OCI-LY7 (cell line): Measurements from ENCODE around the gene CFAP73. TPM values are rescaled to one million over a fixed set of nuclear protein-coding genes. Genes with fewer than 3 reads are reported as not detected.

Experiments
- BruUV-seq: library from RNA; stranded (reverse); fragments of 400-500 nt; replicated peaks from 2 replicates; lab custom pipeline; 2021; lab: Mats Ljungman, UMichigan
- CTCF ChIA-PET: fragments of 300-600 bp; sonication (Branson Sonifier 250); formaldehyde crosslinking; loops from one replicate; lab custom pipeline; 2022; ENCODE audit warnings: antibody characterized with exemption; ENCODE audit not compliant: unreplicated experiment; lab: Charles Lee
- POLR2A ChIA-PET: fragments of 300-600 bp; sonication (Branson Sonifier 250); formaldehyde crosslinking; loops from one replicate; lab custom pipeline; 2022; ENCODE audit warnings: antibody characterized with exemption; lab: Charles Lee
- DNase-seq: peaks from one replicate; pipeline ENCODE4 v3.0.0-alpha.2; 2015; ENCODE audit warnings: low spot score
- H2AFZ ChIP-seq: fragments of 200-600 bp; sonication (generic), shearing (Covaris generic); 2 replicates; pipeline ENCODE4 v1.6.1; 2014; ENCODE audit warnings: mild to moderate bottlenecking, antibody characterized with exemption, low read length, moderate library complexity
- H3K27ac ChIP-seq: fragments of 200-600 bp; sonication (generic); 2 replicates; pipeline ENCODE4 v1.5.1; 2014; ENCODE audit warnings: mixed run types, low read depth, mild to moderate bottlenecking, moderate library complexity, low read length, inconsistent platforms; ENCODE audit not compliant: poor library complexity, severe bottlenecking
- H3K36me3 ChIP-seq: fragments of 200-600 bp; sonication (generic); 2 replicates; pipeline ENCODE4 v1.6.1; 2014; ENCODE audit warnings: mild to moderate bottlenecking, antibody characterized with exemption, low read length, moderate library complexity, mixed read lengths; ENCODE audit not compliant: insufficient read depth
- H3K4me1 ChIP-seq: fragments of 200-600 bp; sonication (generic); 2 replicates; pipeline ENCODE4 v1.5.1; 2014; ENCODE audit warnings: mild to moderate bottlenecking, low read length; ENCODE audit not compliant: insufficient read depth, poor library complexity, severe bottlenecking
- H3K4me2 ChIP-seq: fragments of 200-600 bp; sonication (generic); 2 replicates; pipeline ENCODE4 v1.6.1; 2014; ENCODE audit warnings: mild to moderate bottlenecking, low read length
- H3K4me3 ChIP-seq: fragments of 200-600 bp; sonication (generic); 2 replicates; pipeline ENCODE4 v1.5.1; 2014; ENCODE audit warnings: mild to moderate bottlenecking, low read depth, low read length; ENCODE audit not compliant: poor library complexity, severe bottlenecking
- H3K79me2 ChIP-seq: fragments of 200-600 bp; sonication (generic); 2 replicates; pipeline ENCODE4 v1.6.1; 2016; ENCODE audit warnings: low read depth, mild to moderate bottlenecking, low read length, moderate library complexity, mixed read lengths; ENCODE audit not compliant: insufficient read depth
- H3K9me2 ChIP-seq: fragments of 200-600 bp; sonication (generic); 2 replicates; pipeline ENCODE4 v1.6.1; 2016; ENCODE audit warnings: mild to moderate bottlenecking, low read length, mixed read lengths; ENCODE audit not compliant: insufficient read depth
- H3K9me3 ChIP-seq: fragments of 200-600 bp; sonication (generic); 2 replicates; pipeline ENCODE4 v1.6.1; 2014; ENCODE audit warnings: mild to moderate bottlenecking, mixed run types, low read length, mixed read lengths
- H4K20me1 ChIP-seq: fragments of 200-600 bp; sonication (generic); 2 replicates; pipeline ENCODE4 v1.6.1; 2014; ENCODE audit warnings: mild to moderate bottlenecking, antibody characterized with exemption, low read length, moderate library complexity, mixed read lengths; ENCODE audit not compliant: insufficient read depth
- EZH2phosphoT487 ChIP-seq: fragments of 200-600 bp; sonication (generic); IDR thresholded peaks from 2 replicates; pipeline ENCODE4 v1.6.1; 2018; ENCODE audit warnings: low read depth, borderline replicate concordance, mild to moderate bottlenecking, mixed run types, antibody characterized with exemption, low read length, moderate library complexity, mixed read lengths
- intact Hi-C: fragments of 100-400 bp; cut with micrococcal nuclease; formaldehyde crosslinking; loops from one replicate; pipeline ENCODE4 v1.10.0; 2022; ENCODE audit not compliant: unreplicated experiment
- total RNA-seq, 2 experiments: library from RNA; depleted of rRNA in 1 of 2; stranded (reverse); fragments of >200 nt in 1 of 2; shearing (Covaris generic) in 1 of 2; gene quantifications; 2 replicates each; pipeline ENCODE4 v1.2.3, GENCODE V29; 2014 to 2022
- TF ChIP-seq, protein P1 (sequence below): fragments of 200-600 bp; sonication (generic); conservative IDR thresholded peaks from 2 replicates; pipeline ENCODE4 v1.5.1; 2014; ENCODE audit warnings: mild to moderate bottlenecking, antibody characterized with exemption, low read length, moderate library complexity, mixed read lengths

Gene CFAP73
- total RNA-seq, 2 experiments from 2014 or later = 26.9 to 37.4 TPM

DNA sequence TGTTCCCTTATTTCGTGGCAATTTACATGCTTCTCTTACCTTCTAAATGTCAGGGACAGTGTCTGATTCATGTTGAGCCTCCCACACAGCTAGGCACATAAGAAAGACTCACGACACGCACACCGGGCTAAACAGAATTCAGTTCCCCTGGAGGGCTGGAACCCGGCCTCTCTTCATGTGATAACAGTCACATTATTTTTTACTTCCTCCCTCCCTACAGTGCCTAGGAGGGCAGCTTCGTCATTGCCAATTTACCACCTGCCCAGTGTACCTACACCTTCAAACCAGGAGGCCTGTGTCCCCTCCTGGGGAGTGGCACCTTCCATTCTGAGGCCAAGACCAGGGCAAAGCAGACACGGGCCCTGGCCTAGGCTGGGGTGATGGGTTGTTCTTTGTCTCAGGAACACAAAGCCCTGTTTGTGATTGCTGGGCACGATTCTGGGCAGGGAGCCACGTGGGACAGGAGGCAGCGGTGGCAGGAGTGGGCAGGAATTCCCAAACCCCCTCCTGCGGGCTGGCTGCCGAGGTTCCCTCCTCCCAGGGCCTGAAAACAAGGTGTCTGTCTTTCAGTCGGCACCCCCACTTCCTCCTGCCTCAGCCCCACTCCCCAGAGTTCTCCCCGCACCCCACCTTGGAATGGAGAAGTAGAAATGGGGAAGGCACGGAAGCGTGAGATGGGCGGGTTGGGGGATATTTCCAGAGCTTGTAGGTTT lies 7.2 kb upstream of the CFAP73 start:
- CTCF ChIA-PET = no interaction called here
- Histone ChIP-seq H3K79me2 (no peaks in the 10 kb centered on the region), H3K4me2 (peak overlapping the region; percentile 44), H3K9me3 (no peaks in the 10 kb centered on the region), H3K27ac (peak overlapping the region; percentile 36), H2AFZ (peak overlapping the region; percentile 82), H3K4me3 (no peak overlapping the region), H4K20me1 (no peaks in the 10 kb centered on the region), H3K9me2 (no peaks in the 10 kb centered on the region), H3K36me3 (no peaks in the 10 kb centered on the region), H3K4me1 (peaks cover 63% of the 10 kb centered on the region)
- no TSS peak for BruUV-seq
- POLR2A ChIA-PET = interaction anchor here (0.6 to 1.1 kb wide), 4 partner anchors 9 to 235 kb away, joined by 3 to 4 read pairs (median 3); no protein-coding TSS in a partner anchor
- DNase-seq = no peak
- intact Hi-C loops = no loop called here
- no peak for TF ChIP-seq EZH2phosphoT487
- TF ChIP-seq, protein P1, sequence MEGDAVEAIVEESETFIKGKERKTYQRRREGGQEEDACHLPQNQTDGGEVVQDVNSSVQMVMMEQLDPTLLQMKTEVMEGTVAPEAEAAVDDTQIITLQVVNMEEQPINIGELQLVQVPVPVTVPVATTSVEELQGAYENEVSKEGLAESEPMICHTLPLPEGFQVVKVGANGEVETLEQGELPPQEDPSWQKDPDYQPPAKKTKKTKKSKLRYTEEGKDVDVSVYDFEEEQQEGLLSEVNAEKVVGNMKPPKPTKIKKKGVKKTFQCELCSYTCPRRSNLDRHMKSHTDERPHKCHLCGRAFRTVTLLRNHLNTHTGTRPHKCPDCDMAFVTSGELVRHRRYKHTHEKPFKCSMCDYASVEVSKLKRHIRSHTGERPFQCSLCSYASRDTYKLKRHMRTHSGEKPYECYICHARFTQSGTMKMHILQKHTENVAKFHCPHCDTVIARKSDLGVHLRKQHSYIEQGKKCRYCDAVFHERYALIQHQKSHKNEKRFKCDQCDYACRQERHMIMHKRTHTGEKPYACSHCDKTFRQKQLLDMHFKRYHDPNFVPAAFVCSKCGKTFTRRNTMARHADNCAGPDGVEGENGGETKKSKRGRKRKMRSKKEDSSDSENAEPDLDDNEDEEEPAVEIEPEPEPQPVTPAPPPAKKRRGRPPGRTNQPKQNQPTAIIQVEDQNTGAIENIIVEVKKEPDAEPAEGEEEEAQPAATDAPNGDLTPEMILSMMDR = no peak

DNA sequence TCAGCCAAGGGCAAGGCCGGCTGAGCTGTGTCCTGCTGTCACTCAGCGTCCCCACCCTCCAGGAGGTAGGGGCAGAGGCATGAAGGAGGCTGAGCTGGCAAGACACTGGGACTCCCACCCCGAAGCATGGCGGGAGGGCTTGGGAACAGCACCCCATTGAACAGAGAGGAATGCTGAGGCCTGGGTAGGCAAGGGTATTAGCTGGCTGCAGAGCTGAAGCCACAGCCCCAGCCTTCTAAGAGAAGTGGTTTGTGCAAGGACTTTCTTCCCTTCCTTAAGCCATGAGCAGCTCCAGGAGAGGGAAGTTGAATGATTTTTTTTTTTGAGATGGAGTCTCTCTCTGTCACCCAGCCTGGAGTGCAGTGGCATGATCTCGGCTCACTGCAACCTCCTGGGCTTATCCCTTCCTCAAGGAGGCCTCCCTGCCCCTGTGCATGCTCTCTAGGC lies 6.6 kb upstream of the CFAP73 start:
- Histone ChIP-seq H2AFZ (peak overlapping the region; percentile 82), H3K27ac (peak overlapping the region; percentile 36), H3K36me3 (no peaks in the 10 kb centered on the region), H3K4me3 (no peak overlapping the region), H3K9me3 (no peaks in the 10 kb centered on the region), H4K20me1 (no peaks in the 10 kb centered on the region), H3K79me2 (no peaks in the 10 kb centered on the region), H3K9me2 (no peaks in the 10 kb centered on the region), H3K4me2 (peak overlapping the region; percentile 44), H3K4me1 (peaks cover 57% of the 10 kb centered on the region)
- intact Hi-C loops = no loop called here
- CTCF ChIA-PET = no interaction called here
- DNase-seq = no peak
- POLR2A ChIA-PET = interaction anchor here (0.6 to 1.1 kb wide), 4 partner anchors 10 to 236 kb away, joined by 3 to 4 read pairs (median 3); no protein-coding TSS in a partner anchor
- TF ChIP-seq EZH2phosphoT487 = no peak
- TF ChIP-seq, protein P1 = no peak
- BruUV-seq = no TSS peak

DNA sequence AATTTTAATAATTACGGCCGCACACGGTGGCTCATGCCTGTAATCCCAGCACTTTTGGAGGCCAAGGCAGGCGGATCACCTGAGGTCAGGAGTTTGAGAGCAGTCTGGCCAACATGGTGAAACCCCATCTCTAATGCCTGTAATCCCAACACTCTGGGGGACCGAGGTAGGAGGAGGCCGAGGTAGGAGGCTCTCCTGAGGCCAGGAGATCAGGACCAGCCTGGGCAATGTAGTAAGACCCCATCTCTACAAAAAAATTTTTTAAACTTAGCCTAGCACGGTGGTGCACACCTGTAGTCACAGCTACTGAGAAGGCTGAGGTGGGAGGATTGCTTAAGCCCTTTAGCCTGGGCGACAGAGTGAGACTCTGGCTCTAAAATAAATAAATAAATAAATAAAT lies 5.6 kb upstream of the CFAP73 start:
- Histone ChIP-seq H3K36me3 (no peaks in the 10 kb centered on the region), H3K9me2 (no peaks in the 10 kb centered on the region), H3K4me3 (no peak overlapping the region), H3K4me2 (no peak overlapping the region), H2AFZ (no peak overlapping the region), H4K20me1 (no peaks in the 10 kb centered on the region), H3K4me1 (peaks cover 48% of the 10 kb centered on the region), H3K27ac (no peak overlapping the region), H3K79me2 (no peaks in the 10 kb centered on the region), H3K9me3 (no peaks in the 10 kb centered on the region)
- BruUV-seq = no TSS peak
- TF ChIP-seq, protein P1 = no peak
- no peak for TF ChIP-seq EZH2phosphoT487
- no peak for DNase-seq
- ChIA-PET CTCF (no interaction called here), POLR2A (interaction anchor here (0.8 kb wide), 1 partner anchor 18 kb away, joined by 3 read pairs; no protein-coding TSS in a partner anchor)
- intact Hi-C loops = no loop called here
